Epidermal melanocyte (primary cell): ENCODE measurements around the gene CLDN25.
"Not testable (repeated sequence)": the region's sequence is repeated elsewhere in the genome, so short reads cannot be mapped to it uniquely, and the experiment has no call there.

ENCODE experiments used
- DNase-seq: peaks from one replicate; pipeline ENCODE4 v3.0.0; 2011; ENCODE audit warnings: low spot score; ENCODE audit not compliant: insufficient read length

CLDN25 gene

DNA sequence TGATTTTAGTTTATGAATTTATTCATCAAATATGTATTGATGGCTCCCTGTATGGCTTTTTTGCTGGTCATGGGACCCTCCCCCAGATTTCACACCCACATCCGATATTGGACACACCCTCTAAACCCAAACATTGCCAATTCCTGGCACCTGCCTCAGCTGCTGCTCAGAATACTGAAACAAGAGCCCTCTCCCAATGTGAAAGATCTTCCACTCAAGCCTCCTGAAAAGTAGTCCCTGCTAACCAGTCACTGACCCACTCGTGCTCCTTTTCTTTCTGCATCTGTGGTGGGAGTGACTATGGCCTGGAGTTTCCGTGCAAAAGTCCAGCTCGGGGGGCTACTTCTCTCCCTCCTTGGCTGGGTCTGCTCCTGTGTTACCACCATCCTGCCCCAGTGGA is at the start of gene CLDN25:
TSS of gene CLDN25 (plus strand) at position 301 of the 400 bp plus-strand sequence. CDS start at position 301, 0 bp downstream.
- no peak for DNase-seq

DNA sequence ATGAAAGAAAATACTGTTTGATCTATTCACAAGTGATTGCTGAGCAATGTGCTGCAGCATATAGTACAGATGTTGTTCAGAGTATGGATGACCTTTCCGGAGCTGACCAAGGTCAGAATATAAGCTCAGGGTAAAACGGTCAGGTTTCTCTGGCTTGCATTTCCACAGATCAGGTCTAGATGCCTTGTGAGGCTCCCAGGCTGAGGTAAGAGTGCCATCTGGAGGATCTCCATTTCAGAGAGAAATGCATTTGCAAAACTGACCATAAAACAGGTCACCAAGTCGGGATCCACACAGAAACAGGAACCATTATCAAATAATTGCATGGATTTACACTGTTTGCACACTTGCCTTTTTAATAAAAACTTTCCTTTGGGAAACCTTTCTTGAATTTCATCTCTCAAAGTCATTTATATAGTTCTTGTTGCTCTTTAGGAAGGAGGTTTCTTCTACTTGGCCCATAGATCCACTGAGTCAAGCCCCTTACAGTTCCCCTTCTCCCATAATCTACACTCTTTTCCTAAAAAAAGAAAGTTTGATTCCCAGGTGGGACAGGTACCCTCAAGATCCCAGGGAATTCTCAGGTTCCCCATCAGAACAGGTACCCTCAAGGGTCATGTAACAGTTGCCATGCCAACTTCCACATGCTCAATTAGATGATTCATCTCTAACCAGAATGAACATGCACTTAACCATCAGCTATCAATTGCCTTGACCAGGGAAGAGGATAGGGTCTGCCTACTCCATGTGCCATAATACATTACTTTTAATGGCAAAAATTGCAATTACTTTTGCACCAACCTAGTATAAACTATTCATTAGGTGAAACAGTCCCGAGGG is 48.5 kb upstream of the CLDN25 start:
- DNase-seq: peak; percentile 52

DNA sequence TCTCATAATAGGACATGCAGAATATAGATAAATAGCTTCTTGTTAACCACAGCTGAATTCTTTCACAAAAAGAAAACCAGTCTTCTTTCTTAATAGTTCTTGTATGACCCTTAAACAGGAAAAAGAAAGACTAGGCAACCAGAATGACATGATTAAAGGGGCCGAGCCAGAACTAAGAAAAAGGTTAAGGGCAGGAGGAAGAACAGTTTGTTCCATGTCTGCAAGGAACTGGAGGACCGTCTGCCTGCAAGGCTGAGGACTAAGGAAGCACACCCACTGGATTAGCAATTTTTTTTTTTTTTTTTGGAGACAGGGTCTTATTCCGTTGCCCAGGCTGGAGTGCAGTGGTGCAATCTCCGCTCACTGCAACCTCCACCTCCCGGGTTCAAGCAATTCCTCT is 47.5 kb upstream of the CLDN25 start:
- no peak for DNase-seq

DNA sequence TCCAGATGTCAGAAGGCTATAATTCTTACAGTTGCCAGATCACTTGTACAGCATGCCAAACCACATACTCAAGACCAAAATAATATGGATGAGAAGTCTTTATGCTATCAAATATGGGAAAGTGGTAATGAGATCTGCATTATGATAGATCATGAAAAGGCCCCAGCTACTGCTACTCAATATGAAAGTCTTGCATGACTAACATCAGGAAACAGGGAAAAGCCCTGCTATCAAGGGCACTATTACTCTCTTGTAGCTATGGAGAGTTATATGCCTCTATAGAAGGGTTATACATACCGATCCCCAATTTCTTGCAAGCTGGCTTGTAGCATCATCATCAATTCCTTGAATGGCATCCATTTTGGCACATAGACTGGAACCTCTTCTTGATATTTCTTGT is 43.3 kb upstream of the CLDN25 start:
- no peak for DNase-seq

DNA sequence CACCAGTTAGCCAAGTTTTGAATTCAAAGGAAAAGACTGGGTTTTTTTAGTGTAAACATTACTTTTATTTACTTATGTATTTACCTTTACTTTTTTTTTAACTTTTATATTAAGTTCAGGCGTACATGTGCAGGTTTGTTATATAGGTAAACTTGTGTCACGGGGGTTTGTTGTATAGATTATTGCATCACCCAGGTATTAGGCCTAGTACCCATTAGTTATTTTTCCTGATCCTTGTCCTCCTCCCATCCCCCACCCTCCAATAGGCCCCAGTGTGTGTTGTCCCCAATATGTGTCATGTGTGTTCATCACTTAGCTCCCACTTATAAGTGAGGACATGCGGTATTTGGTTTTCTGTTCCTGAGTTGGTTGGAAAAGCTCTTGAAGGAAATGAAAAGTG is 26.7 kb upstream of the CLDN25 start:
- DNase-seq: no peak

DNA sequence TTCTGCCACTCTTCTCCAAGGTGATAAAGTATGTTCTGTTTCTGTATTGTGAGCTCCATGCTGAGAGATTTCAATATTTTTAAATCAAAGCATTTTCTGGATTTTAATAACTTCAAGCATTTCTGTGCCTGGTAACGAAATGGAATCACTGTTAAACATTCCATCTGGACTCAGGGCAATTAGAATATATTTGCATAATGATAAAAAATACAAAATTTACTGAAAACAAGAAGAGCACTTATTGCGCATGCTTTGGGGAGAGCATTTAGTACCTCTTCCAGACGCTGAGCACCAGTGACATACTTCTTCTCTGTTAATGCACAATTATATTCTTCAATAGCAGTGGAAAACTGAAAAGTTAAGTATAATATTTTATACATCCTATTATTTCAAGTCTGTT is 19.4 kb upstream of the CLDN25 start:
- no peak for DNase-seq

DNA sequence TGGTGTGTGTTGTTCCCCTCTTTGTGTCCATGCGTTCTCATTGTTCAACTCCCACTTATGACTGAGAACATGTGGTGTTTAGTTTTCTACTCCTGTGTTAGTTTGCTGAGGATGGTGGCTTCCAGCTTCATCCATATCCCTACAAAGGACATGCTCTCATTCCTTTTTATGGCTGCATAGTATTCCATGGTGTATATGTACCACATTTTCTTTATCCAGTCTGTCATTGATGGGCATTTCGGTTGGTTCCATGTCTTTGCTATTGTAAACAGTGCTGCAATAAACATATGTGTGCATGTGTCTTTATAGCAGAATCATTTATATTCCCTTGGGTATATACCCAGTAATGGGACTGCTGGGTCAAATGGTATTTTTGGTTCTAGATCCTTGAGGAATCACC is 16.6 kb upstream of the CLDN25 start:
- DNase-seq: not testable (repeated sequence)

DNA sequence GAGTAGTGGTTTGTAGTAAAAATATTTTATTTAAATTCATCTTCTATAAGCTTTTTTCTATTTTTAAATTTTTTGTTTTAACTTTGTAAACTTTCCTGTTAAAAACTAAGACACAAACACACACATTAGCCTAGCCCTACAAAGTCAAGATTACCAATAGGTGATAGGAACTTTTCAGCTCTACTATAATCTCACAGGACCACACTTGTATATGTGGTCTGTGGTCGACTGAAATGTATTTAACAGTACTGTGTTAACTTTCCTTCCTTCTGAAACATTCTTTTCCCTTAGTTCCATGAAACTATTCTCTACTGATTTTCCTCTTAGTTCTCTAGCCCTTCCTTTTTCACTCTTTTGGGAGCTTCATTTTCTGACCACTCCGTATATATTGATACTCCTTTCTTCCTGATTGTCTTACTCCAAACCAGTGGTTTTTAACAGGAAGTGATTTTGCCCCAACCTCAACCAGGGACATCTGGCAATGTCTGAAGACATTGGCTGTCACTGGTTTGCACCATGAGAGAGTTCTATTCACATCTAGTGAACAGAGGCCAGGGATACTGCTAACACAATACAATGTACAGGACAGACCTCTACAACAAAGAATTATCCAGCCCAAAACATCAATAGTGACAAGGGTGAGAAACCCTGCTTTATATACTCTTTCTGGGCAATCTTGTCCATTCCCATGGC is 14.9 kb upstream of the CLDN25 start:
- DNase-seq: no peak

DNA sequence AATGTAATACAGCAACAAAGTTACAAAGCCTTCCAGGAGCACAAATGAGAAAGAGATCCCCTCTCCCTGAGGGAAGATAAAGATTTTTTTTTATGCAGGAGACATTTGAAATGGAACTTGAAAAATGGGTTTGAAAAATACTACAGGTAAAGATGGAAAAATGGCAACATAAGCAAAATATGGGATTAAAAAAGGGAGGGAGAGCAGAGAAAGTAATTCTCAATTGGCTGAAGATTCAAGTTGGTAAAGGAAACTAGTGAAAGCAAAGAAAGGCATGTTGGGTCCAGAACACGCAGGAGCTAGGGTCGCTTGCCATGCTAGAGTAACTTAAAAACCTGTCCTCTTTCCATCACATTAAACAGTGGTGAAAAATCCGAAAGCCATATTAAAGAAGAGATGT is 7.6 kb upstream of the CLDN25 start:
- no peak for DNase-seq

DNA sequence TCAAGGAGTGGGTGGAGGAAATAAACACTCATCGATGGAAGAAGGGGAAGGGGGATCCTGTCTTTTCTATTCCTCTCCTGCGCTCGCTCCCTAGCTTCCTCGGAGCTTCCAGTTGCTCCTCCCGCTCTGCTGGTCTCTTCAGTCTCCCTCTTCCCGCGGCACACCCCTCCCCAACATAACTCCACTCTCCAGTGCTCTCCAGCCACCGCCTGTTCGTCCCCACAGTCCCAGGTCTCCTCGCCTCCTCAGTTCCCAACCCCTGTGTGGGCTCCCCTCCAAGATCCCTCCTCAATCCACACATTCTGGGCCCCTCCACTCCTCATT is 6.5 kb upstream of the CLDN25 start:
- DNase-seq: no peak

DNA sequence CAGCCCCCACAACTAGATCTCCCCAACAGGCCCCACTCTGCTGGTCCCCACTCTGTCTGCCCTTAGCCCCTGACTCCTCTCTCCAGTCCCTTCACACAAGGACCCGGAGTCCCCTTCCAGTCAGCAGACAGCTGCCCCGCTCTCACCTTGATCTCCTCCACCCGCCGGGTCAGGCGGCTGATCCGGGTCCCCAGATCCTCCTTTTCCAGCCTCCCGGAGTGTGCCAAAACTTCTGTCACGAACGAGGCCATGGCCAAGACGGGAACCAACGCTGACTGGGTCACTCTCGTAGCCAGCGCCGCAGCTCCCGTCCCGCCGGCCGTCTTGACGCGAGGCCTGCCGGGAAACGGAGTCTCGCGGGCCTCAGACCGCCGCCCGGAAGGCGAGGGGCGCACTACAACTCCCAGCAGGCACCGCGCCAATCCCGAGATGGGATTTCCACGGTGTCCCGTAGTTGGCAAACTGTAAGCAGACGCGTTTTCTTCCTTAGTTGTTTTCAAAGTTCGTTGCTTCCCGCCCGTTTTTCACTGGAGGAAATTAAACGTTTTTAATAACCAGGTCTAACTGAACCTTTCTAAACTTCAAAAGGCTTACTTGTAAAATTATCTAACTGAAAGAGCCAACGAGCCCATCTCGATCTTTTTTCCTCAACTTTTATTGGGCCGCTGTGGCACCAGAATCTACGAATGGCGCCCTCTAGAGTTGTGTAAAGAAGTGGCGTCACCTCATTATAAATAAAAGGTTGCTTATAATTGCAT is 6.0 kb upstream of the CLDN25 start, which contains the start of gene ZW10:
TSS of gene ZW10 (minus strand) at position 277 of the 758 bp plus-strand sequence. CDS start at position 251, 26 bp downstream.
- DNase-seq: peak; percentile 75

DNA sequence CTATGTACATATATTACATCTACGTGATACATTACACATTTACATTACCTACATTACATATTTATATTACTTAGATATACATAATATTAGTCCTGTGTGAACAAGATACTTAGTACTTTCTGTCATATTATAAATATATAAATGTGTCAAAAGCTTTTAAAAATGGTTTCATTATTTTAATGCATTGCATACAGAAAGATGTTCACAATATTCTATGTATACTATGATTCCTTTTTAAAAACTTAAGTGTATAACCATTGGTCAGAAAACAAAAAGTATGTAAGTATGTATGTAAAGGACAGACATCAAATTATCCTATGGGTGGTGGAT is 5.5 kb upstream of the CLDN25 start:
- no peak for DNase-seq

DNA sequence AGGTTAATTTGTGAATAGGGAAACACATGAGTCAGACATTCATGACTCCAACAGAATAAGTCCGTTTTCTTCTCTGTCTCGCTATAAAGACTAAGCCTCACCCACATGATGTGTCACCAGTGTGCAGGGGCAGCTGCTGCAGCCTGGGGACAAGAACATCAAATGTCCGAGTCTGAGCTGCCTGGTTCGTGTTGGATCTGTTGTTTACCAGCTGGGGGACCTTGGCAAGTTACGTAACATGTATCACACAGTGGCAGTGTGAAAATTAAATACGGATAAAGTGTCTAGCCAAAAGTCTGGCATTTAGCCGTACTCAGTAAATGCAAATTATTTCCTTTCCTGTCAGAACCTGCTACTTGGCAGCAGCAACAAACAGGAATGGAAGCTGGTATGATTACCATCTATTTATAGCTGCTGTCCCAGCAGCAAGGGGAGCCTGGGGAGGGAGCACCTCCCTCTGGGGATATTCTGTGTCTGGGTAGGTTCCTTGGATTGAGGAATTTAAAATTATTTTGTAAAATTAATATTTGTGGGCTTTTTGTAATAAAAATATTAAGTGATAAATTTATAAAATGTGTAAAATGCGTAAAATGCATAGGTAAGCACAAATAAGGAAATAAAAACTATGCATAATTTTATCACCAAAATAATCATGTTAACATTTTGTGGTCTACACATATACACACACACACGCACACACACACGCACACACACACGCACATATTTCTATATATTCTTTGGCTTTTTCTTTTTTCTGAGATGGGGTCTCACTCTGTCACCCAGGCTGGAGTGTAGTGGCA is 1.3 kb upstream of the CLDN25 start:
- DNase-seq: no peak

DNA sequence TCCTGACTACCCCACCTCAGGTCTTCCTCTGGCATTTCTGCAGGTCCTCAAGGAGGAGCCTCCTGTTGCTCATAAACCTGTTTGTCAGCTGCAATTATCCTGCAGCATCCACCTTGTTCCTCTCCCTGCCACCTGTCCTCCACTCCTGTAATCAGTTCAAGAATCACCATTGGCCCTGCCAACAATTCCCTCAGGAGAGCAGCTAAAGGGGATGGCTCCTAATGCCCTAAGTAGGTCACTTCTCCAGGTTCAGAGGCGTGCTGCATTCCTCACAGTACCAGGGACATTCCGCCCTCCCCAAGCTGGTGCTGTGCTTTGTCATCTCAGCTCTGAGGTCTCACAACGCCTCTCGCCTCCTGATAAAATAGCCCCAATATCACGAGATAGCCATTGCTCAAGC is 2.1 kb downstream of the CLDN25 start:
- DNase-seq: no peak

DNA sequence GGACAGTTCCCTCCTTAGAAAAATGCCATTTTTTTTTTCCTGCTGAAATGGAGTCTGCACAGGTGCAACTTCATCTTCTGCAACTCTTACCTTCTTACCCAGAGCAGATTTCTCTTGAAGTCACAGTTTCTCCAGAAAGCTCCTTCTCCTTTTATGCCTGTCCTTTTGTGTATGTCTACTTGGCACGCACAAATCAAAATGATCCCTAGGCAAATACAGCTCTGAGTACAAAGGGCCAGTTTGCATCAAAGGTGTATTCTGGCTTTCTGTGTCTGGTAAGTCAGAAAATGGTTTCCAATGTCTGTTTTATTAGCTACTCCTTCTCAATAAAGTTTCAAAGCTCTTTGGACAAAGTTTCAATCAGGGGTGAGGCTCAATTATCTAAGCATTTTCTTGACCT is 2.5 kb downstream of the CLDN25 start:
- no peak for DNase-seq

DNA sequence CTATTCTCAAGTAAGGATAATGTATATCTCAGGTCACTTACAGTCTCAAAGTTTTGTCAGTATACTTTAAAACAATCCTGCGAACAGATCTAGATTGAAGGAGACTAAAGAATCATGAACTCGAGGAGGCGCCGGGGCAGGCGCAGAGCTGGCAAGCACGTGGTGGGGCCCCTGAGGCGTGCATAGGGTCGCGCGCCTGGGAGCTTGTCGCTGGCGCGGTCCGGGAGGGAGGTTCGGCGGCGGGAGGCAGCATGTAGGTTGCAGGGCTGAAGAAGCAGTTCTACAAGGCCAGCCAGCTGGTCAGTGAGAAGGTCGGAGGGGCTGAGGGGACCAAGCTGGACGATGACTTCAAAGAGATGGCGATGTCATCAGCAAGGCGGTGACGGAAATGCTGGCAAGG is 9.4 kb downstream of the CLDN25 start:
- DNase-seq: not testable (repeated sequence)

DNA sequence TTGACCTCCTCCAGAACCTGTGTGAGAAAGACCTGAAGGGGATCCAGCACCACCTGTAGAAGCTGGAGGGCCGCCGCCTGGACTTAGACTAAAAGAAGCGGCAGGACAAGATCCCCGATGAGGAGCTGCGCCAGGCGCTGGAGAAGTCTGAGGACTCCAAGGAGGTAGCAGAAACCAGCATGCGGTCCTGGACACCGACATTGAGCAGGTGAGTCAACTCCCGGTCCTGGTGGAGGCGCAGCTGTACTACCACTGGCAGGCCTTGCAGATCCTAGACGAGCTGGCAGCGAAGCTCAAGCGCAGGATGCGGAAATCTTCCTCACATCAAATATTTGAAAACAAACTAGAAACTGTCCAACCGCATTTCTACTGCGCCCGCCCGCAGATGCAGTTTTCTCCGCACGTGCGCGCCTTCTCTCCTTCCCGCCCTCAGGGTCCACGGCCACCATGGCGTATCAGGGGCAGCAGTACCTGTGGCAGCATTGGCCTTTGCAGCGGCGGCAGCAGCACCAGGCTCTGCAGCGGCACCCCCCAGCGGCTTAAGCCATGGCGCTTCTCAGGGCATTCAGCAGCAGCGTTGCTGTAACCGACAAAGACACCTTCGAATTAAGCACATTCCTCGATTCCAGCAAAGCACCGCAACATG is 10.2 kb downstream of the CLDN25 start:
- DNase-seq: no peak

DNA sequence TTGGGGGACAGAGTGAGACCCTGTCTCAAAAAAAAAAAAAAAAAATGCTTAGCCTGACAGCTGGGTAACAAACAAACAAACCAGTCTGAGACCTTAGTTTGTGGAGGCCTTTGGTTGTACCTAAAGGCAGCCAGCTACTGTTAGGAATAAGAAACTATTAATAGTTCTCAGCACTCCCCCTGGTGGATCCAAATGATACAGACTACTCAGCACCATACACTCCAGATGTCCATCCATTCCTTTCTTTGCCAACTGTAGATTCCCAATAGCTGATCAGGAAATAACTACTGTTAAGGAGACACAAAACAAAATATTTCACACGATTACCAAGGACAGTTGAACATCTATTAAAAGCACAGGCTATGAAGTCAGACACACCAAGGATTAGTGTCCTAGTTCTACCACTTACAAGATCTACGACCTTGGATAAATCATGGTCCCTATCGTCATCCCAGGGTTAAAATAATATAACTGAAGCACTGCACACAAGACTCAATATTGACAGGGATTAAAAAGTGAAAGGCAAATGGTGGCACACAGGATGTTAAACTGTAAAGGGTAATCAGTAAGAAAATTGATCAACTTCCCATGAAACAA is 17.2 kb downstream of the CLDN25 start:
- DNase-seq: peak; percentile 55

DNA sequence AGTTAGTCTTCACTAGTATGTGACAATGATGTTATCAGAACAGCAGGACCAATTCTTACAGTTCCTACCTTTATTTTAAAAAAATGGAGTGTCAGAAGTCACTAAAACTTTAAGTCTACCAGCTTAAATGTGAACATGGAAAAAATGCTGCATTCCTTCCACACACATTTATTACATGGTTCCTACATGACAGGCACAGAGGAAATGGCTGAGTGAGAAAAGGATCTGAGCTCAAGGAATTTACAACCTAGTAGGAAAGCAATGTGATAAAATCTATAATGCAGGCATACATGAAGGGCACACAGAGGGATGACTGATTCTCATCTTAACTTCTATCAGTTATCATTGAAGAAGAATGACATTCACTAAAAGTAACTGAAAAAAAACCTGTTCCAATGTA is 23.0 kb downstream of the CLDN25 start:
- no peak for DNase-seq

DNA sequence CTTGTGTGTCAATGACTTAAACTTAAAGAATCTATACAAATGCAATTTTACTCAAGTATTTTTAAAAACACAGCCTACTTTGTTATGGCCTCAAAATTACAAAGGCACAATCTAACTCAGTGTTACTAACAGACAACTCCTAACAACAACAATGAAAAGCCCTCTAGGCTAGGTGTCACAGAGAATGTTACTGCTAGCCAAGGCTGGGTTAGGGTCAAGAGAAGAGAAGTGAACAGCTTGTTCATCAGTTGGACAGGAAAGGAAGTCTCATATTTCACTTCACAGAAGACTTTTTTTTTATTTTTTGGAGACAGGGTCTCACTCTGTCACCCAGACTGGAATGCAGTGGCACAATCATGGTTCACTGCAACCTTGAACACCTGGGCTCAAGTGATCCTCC is 26.0 kb downstream of the CLDN25 start:
- DNase-seq: no peak

DNA sequence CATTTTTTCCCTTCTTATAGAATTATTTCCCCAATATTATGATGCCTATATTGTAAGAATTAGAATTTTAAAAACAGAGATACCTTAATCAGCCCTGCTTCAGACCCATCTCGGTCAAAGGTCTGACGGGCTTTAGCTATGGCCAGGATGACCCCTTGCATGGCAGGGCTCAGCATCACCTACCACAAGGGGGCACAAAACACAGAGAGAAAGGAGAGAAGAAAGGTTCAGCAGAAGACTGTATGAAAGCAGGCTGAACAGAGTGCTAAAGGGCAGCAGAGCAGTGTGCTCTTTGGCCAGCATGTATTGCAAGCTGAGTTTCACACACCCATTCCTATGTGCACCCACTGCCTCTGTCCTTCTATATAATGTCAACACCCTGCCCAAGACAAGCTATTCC is 26.8 kb downstream of the CLDN25 start:
- no peak for DNase-seq
